ENCODE results near the gene OR12D2.

DNA sequence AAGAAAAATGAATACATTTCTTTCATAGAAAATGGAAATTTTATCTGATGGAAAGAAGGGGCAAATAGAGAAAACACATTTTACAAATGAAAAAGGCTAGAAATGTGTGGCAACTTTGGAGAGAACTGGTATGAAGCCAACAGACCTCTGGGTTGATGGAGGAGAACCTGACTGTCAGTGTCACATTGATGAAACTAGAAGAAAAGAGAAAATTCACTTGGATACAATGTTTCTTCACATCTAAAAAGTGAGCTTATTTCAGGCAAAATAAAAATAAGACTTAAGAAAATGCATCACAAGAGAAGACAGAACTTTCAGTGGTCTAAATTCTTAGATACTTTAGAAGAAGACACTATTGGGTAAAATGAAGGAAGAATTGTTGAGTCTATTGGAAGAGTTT lies at the start of gene OR12D2:
- no peak for TF ChIP-seq SP1 (IDR thresholded peaks at IDR 0.05)
- TF ChIP-seq, protein P1, sequence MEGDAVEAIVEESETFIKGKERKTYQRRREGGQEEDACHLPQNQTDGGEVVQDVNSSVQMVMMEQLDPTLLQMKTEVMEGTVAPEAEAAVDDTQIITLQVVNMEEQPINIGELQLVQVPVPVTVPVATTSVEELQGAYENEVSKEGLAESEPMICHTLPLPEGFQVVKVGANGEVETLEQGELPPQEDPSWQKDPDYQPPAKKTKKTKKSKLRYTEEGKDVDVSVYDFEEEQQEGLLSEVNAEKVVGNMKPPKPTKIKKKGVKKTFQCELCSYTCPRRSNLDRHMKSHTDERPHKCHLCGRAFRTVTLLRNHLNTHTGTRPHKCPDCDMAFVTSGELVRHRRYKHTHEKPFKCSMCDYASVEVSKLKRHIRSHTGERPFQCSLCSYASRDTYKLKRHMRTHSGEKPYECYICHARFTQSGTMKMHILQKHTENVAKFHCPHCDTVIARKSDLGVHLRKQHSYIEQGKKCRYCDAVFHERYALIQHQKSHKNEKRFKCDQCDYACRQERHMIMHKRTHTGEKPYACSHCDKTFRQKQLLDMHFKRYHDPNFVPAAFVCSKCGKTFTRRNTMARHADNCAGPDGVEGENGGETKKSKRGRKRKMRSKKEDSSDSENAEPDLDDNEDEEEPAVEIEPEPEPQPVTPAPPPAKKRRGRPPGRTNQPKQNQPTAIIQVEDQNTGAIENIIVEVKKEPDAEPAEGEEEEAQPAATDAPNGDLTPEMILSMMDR (IDR thresholded peaks at IDR 0.05; ENCODE audit: low read depth, low read length, missing input control): no peak
- no peak for TF ChIP-seq GABPA (IDR thresholded peaks at IDR 0.05 in 1 of 2, conservative IDR thresholded peaks at IDR 0.05 in 1 of 2)
